GM18508 (cell line): ENCODE measurements around the gene BAK1.
"Not testable (repeated sequence)": the region's sequence is repeated elsewhere in the genome, so short reads cannot be mapped to it uniquely, and the experiment has no call there.

Experiments
- ATAC-seq: cut with Tn5 transposase; IDR thresholded peaks from one replicate; pipeline ENCODE4 v1.9.1; 2021; ENCODE audit warnings: moderate number of reproducible peaks; ENCODE audit not compliant: insufficient read depth, unreplicated experiment

Gene BAK1

GRCh38 chr6:33609528-33609927 lies 29.5 kb upstream of the BAK1 start:
- no peak for ATAC-seq

GRCh38 chr6:33609019-33609418 lies 28.9 kb upstream of the BAK1 start:
- no peak for ATAC-seq

- no peak for ATAC-seq
Measured at GRCh38 chr6:33607784-33608161, 27.7 kb upstream of the BAK1 start.

- ATAC-seq, result no peak
Measured at GRCh38 chr6:33607126-33607783, 27.2 kb upstream of the BAK1 start.

- no peak for ATAC-seq
Measured at GRCh38 chr6:33606642-33607041, 26.6 kb upstream of the BAK1 start.

- ATAC-seq, result no peak
Measured at GRCh38 chr6:33604941-33605854, 25.1 kb upstream of the BAK1 start.

- ATAC-seq, result no peak
Measured at GRCh38 chr6:33602180-33602579, 22.1 kb upstream of the BAK1 start.

GRCh38 chr6:33600761-33601160 lies 20.7 kb upstream of the BAK1 start:
- ATAC-seq, result no peak

- ATAC-seq, result no peak
Measured at GRCh38 chr6:33599413-33599938, 19.4 kb upstream of the BAK1 start.

GRCh38 chr6:33597551-33598322 lies 17.7 kb upstream of the BAK1 start:
- ATAC-seq, result no peak

- not testable (repeated sequence) for ATAC-seq
Measured at GRCh38 chr6:33596894-33597293, 16.8 kb upstream of the BAK1 start.

GRCh38 chr6:33595001-33595846 lies 15.1 kb upstream of the BAK1 start:
- no peak for ATAC-seq

GRCh38 chr6:33593414-33593727 lies 13.3 kb upstream of the BAK1 start:
- ATAC-seq, result no peak

GRCh38 chr6:33592595-33593413 lies 12.7 kb upstream of the BAK1 start:
- no peak for ATAC-seq

GRCh38 chr6:33592280-33592594 lies 12.2 kb upstream of the BAK1 start:
- no peak for ATAC-seq

- ATAC-seq, result no peak
Measured at GRCh38 chr6:33591424-33592032, 11.5 kb upstream of the BAK1 start.

GRCh38 chr6:33590531-33591198 lies 10.6 kb upstream of the BAK1 start:
- ATAC-seq, result no peak

GRCh38 chr6:33589731-33590530 lies 9.9 kb upstream of the BAK1 start:
- ATAC-seq, result no peak
